ENCODE results near the gene B4GALT6. TPM values are rescaled to one million over a fixed set of nuclear protein-coding genes. Genes with fewer than 3 reads are reported as not detected.
"Not testable (repeated sequence)": the region's sequence is repeated elsewhere in the genome, so short reads cannot be mapped to it uniquely, and the experiment has no call there.

Gene B4GALT6, protein sequence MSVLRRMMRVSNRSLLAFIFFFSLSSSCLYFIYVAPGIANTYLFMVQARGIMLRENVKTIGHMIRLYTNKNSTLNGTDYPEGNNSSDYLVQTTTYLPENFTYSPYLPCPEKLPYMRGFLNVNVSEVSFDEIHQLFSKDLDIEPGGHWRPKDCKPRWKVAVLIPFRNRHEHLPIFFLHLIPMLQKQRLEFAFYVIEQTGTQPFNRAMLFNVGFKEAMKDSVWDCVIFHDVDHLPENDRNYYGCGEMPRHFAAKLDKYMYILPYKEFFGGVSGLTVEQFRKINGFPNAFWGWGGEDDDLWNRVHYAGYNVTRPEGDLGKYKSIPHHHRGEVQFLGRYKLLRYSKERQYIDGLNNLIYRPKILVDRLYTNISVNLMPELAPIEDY
- 1 to 10 TPM; 3.5 to 9.0 TPM for total RNA-seq

- no peaks in the 10 kb centered on the region for H3K27me3 ChIP-seq (replicated peaks; ENCODE audit: insufficient read depth)
- no peaks in the 10 kb centered on the region for H3K9me3 ChIP-seq
- TF ChIP-seq POLR2AphosphoS5 (IDR thresholded peaks at IDR 0.05) (no peak), POLR2A (IDR thresholded peaks at IDR 0.05) (no peak)
- TF ChIP-seq, protein P1, sequence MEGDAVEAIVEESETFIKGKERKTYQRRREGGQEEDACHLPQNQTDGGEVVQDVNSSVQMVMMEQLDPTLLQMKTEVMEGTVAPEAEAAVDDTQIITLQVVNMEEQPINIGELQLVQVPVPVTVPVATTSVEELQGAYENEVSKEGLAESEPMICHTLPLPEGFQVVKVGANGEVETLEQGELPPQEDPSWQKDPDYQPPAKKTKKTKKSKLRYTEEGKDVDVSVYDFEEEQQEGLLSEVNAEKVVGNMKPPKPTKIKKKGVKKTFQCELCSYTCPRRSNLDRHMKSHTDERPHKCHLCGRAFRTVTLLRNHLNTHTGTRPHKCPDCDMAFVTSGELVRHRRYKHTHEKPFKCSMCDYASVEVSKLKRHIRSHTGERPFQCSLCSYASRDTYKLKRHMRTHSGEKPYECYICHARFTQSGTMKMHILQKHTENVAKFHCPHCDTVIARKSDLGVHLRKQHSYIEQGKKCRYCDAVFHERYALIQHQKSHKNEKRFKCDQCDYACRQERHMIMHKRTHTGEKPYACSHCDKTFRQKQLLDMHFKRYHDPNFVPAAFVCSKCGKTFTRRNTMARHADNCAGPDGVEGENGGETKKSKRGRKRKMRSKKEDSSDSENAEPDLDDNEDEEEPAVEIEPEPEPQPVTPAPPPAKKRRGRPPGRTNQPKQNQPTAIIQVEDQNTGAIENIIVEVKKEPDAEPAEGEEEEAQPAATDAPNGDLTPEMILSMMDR (IDR thresholded peaks at IDR 0.05): no peak
- no peaks in the 10 kb centered on the region for H3K36me3 ChIP-seq
- H3K27ac ChIP-seq: peak within 1 kb of the TSS; percentile 80 to 81
- no peaks in the 10 kb centered on the region for H3K4me1 ChIP-seq (replicated peaks)
- intact Hi-C loops (cut with DNase I): loop anchor here (5.0 kb wide), 2 partner anchors 38 to 42 kb away; no protein-coding TSS in a partner anchor
- peak; percentile 12 for DNase-seq (ENCODE audit: low spot score)
- H3K4me3 ChIP-seq: peak within 1 kb of the TSS; percentile 57 to 62
- WGBS: under 1% methylated on average over 60 of the region's 86 CpGs
These were observed at the start of gene B4GALT6 for GRCh38 chr18:31684279-31685096. B4GALT6 (minus strand) TSS chr18:31684581; CDS start chr18:31684426, 155 bp downstream.

GRCh38 chr18:31731628-31732027 is 47.2 kb upstream of the B4GALT6 start:
- TF ChIP-seq, protein P1 (IDR thresholded peaks at IDR 0.05): no peak
- no peak for TF ChIP-seq POLR2AphosphoS5 (IDR thresholded peaks at IDR 0.05)
- no peak for TF ChIP-seq POLR2A (IDR thresholded peaks at IDR 0.05)
- whole genome bisulfite sequencing: 31% methylated on average over 3 of the region's 3 CpGs
- Histone ChIP-seq H3K9me3 (no peaks in the 10 kb centered on the region), H3K27me3 (replicated peaks; ENCODE audit: insufficient read depth) (no peaks in the 10 kb centered on the region), H3K4me3 (no peak overlapping the region), H3K27ac (no peak overlapping the region), H3K4me1 (replicated peaks) (no peaks in the 10 kb centered on the region), H3K36me3 (no peaks in the 10 kb centered on the region)
- DNase-seq (ENCODE audit: low spot score): no peak
- intact Hi-C loops (cut with DNase I): no loop called here

DNA sequence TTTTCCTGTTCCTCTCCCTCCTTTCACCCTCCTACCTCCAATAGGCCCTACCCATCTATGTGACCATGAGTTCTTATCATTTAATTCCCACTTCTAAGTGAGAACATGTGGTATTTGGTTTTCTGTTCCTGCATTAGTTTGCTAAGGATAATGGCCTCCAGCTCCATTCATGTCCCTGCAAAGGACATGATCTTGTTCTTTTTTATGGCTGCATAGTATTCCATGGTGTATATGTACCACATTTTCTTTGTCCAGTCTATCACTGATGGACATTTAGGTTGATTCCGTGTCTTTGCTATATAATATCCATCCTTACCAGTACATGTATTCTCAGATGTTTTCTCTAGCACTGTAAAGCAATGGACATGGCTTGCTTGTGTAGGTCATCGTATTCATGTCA is 44.8 kb upstream of the B4GALT6 start:
- H3K27me3 ChIP-seq (replicated peaks; ENCODE audit: insufficient read depth); DNase-seq (ENCODE audit: low spot score); H3K9me3 ChIP-seq; intact Hi-C loops (cut with DNase I); H3K27ac ChIP-seq; H3K36me3 ChIP-seq; H3K4me3 ChIP-seq; H3K4me1 ChIP-seq (replicated peaks): not testable (repeated sequence)
- WGBS: 95% methylated on average over 2 of the region's 2 CpGs

DNA sequence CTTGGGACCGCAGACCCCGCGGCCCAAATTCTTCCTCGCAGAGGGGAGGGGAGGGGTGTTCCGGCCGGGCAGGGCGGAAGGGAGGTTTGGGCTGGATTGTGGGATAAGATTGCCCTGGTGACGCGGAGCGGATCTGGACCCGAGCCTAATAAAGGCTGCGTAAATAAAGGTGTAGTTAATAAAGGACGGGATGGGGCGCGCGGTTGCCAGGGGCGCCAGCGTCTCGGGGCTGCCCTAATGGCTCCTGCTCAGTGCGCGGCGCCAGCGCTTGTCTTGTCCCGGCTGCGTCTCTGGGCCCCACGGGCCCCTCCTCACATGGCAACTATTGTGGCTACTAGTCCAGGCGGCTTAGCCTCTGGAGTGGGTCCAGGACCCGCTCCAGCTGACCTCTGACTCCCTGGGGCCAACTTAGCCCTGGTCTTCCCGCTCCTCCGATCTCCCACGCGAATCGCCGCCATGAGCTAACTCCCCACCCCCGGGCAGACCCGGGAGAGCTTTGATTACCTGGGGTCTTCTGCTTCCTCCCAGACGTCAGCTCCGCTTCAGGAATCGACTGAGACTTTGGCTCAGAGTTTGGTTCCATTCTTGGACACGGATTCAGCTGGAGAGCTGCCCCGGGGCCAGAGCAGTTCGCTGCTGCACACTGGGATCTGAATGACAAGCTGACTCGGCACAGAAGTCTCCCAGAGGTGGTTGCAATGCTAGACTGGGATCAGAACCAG is 39.8 kb upstream of the B4GALT6 start:
- 6% methylated on average over 39 of the region's 43 CpGs for WGBS
- H3K4me1 ChIP-seq (replicated peaks): no peaks in the 10 kb centered on the region
- intact Hi-C loops (cut with DNase I): loop anchor here (5.0 kb wide), 3 partner anchors 42 to 167 kb away; partner anchors contain the start of gene B4GALT6
- peak overlapping the region; percentile 48 to 53 for H3K4me3 ChIP-seq
- TF ChIP-seq POLR2AphosphoS5 (IDR thresholded peaks at IDR 0.05): no peak
- TF ChIP-seq, protein P1 (IDR thresholded peaks at IDR 0.05): no peak
- no peak for TF ChIP-seq POLR2A (IDR thresholded peaks at IDR 0.05)
- peak; percentile 44 for DNase-seq (ENCODE audit: low spot score)
- H3K36me3 ChIP-seq: no peaks in the 10 kb centered on the region
- no peaks in the 10 kb centered on the region for H3K9me3 ChIP-seq
- H3K27me3 ChIP-seq (replicated peaks; ENCODE audit: insufficient read depth): no peaks in the 10 kb centered on the region
- peak overlapping the region; percentile 61 to 78 for H3K27ac ChIP-seq

DNA sequence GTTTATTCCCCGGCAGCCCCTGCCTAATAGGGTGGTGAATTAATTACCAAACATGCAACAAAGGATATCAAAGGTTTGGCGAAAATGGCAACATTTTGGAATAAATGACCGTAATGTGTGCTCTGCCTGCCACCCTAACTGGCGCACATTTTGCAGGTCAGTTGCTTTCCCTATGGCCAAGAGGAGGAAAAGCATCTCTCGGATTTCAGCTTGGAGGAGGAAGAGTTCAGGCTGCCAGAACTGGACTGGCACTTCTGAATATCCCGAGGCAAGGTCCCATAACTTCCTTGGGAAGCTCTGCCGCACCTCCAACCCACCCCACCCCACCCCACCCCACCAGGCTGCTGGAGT is 39.2 kb upstream of the B4GALT6 start:
- 23% methylated on average over 7 of the region's 7 CpGs for WGBS
- H3K36me3 ChIP-seq: no peaks in the 10 kb centered on the region
- peak overlapping the region; percentile 61 to 78 for H3K27ac ChIP-seq
- H3K4me1 ChIP-seq (replicated peaks): no peaks in the 10 kb centered on the region
- DNase-seq (ENCODE audit: low spot score): no peak
- TF ChIP-seq POLR2A (IDR thresholded peaks at IDR 0.05) (no peak), POLR2AphosphoS5 (IDR thresholded peaks at IDR 0.05) (no peak)
- TF ChIP-seq, protein P1 (IDR thresholded peaks at IDR 0.05): no peak
- peak overlapping the region; percentile 48 to 53 for H3K4me3 ChIP-seq
- no peaks in the 10 kb centered on the region for H3K27me3 ChIP-seq (replicated peaks; ENCODE audit: insufficient read depth)
- intact Hi-C loops (cut with DNase I): loop anchor here (5.0 kb wide), 3 partner anchors 41 to 166 kb away; partner anchors contain the start of gene B4GALT6
- H3K9me3 ChIP-seq: no peaks in the 10 kb centered on the region
